Brain microvascular endothelial cell (primary cell): ENCODE data around the gene GLUL.
A peak's percentile ranks its signal among the peaks of the same experiment; 100 is the strongest.

Experiments
- DNase-seq: peaks from one replicate; pipeline ENCODE4 v3.0.0-alpha.2; 2020
- H3K27ac ChIP-seq: fragments of 250-450 bp; sonication (Bioruptor Pico); 2 replicates; pipeline ENCODE4 v1.5.1; 2020; ENCODE audit warnings: mild to moderate bottlenecking, moderate library complexity
- H3K27me3 ChIP-seq: fragments of 250-450 bp; sonication (Bioruptor Pico); replicated peaks from 2 replicates; pipeline ENCODE4 v1.5.1; 2020; ENCODE audit warnings: mild to moderate bottlenecking
- H3K36me3 ChIP-seq: fragments of 250-450 bp; sonication (Bioruptor Pico); replicated peaks from 2 replicates; pipeline ENCODE4 v1.5.1; 2020; ENCODE audit warnings: mild to moderate bottlenecking
- H3K4me3 ChIP-seq: 2 replicates; pipeline ENCODE4 v1.5.1; 2011; ENCODE audit warnings: low read depth, mild to moderate bottlenecking, control low read depth, low read length, moderate library complexity
- in situ Hi-C: cut with HindIII; loops from 2 replicates; pipeline ENCODE4 v1.10.0; 2017; ENCODE audit warnings: low sequenced_read_pairs, low pct_ligation_motif_present
- TF ChIP-seq, protein P1 (sequence below): IDR thresholded peaks from 2 replicates; pipeline ENCODE4 v1.5.1; 2011; ENCODE audit warnings: low read depth, mild to moderate bottlenecking, moderate library complexity, low read length, control low read depth, inconsistent platforms; ENCODE audit errors: missing control alignments

GLUL gene

DNA sequence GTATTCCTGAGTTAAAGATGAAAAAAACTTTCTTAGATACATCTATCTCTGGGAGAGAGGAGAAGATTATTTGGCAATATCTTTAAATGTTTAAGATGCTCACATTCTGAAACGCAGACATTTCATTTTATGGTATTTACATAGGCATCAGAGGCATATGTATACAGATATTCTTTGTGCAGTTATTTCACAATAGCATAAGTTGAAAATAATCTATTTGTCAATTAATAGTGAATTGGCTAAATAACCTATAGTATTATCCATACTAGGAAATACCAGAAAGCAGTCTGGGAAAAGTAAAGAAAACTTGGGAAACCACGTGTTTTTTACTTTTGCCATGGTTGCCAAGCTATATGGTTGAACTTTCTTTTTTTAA, 35.9 kb downstream of the GLUL start:
- H3K36me3 ChIP-seq = no peaks in the 10 kb centered on the region
- in situ Hi-C loops = no loop called here
- H3K4me3 ChIP-seq = no peak overlapping the region
- TF ChIP-seq, protein P1, sequence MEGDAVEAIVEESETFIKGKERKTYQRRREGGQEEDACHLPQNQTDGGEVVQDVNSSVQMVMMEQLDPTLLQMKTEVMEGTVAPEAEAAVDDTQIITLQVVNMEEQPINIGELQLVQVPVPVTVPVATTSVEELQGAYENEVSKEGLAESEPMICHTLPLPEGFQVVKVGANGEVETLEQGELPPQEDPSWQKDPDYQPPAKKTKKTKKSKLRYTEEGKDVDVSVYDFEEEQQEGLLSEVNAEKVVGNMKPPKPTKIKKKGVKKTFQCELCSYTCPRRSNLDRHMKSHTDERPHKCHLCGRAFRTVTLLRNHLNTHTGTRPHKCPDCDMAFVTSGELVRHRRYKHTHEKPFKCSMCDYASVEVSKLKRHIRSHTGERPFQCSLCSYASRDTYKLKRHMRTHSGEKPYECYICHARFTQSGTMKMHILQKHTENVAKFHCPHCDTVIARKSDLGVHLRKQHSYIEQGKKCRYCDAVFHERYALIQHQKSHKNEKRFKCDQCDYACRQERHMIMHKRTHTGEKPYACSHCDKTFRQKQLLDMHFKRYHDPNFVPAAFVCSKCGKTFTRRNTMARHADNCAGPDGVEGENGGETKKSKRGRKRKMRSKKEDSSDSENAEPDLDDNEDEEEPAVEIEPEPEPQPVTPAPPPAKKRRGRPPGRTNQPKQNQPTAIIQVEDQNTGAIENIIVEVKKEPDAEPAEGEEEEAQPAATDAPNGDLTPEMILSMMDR = no peak
- DNase-seq = no peak
- no peak overlapping the region for H3K27ac ChIP-seq
- H3K27me3 ChIP-seq = no peaks in the 10 kb centered on the region

DNA sequence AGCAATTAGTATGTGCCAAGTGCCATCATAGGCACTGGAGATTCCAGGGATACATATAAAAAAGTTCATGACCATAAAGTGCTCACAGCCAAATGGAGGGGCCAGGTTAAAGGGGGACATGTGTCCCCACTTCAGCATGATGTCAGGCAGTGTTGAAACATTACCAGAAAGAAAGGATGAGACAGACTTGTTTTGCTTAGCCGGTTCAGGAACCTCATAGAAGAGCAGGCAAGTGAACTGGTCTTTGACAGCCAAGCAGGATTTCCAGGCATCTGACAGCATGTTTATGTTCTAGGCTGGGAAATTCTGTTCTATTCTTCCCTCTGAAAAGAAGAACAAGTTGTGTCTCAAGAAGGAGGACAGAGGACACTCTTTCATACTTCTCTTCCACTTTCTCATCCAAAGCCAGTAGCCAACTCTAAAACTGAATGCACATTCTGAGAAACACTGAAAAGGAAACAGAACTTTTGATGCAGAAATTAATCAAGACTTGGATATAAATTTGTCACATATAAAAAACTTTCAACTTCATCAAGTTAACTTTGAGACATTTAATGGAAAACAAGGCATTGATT, 39.7 kb downstream of the GLUL start:
- in situ Hi-C loops = no loop called here
- no peak for DNase-seq
- TF ChIP-seq, protein P1 = no peak
- no peaks in the 10 kb centered on the region for H3K27me3 ChIP-seq
- no peak overlapping the region for H3K4me3 ChIP-seq
- no peak overlapping the region for H3K27ac ChIP-seq
- no peaks in the 10 kb centered on the region for H3K36me3 ChIP-seq

DNA sequence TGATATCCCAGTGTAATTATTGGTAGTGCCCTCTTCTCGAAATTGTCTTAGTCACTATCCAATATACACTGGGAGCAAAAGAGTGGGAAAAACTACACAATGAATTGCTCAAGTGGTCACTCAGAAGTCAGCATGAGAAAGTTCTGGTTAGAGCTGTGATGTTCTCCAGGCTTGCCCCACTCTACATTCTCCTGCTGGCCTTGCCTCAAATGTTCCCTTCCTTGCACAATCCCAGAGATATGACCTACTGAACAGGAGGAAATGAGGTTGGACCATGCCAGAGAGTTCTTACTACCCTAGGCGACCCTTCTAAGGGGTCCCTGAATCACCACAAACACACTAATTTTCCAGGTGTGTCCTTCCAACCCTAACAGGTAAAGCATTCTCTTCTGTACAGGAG, 40.8 kb downstream of the GLUL start:
- no peak for DNase-seq
- Histone ChIP-seq H3K27ac (no peak overlapping the region), H3K27me3 (no peaks in the 10 kb centered on the region), H3K4me3 (no peak overlapping the region), H3K36me3 (no peaks in the 10 kb centered on the region)
- TF ChIP-seq, protein P1 = no peak
- in situ Hi-C loops = no loop called here

DNA sequence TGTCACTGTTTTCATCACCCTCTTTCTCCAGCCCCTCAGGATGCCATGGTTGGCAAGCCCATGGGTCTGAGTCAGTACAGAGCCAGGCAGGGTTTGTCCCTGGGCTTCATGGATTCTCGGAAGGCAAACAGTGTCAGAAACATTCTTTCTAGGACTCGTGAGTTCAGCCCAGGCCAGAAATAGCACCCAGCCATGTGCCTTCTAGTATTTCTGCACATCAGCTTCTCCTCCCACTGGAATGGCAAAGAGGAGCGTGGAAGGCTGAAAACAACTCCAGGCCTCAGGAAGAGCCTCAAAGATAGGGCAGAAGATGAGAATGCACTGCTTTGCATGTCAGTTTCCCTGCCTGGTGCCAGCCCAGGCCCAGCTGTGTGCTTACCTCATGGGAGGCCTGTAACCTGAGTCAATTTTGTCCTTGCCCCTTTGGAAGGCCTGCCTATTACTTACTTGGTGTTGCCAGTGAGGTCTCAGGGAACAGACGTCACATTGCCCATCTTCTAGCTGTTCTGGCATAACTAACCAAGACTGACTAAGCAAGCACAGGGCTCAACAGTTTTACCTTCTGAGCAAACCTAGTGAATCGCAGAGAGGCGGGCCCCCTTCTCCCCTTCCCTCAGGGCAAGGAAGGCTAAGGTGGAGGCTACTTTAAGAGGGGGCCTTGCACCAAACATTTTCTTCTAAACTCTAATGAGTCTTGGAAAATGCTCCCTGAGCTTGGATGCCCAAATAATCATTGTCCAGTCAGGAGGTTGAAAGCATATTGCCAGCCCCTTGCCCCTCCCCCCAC, 42.4 kb downstream of the GLUL start:
- H3K27ac ChIP-seq = no peak overlapping the region
- no peaks in the 10 kb centered on the region for H3K27me3 ChIP-seq
- TF ChIP-seq, protein P1 = no peak
- in situ Hi-C loops = no loop called here
- H3K36me3 ChIP-seq = no peaks in the 10 kb centered on the region
- no peak overlapping the region for H3K4me3 ChIP-seq
- DNase-seq = peak; percentile 12

DNA sequence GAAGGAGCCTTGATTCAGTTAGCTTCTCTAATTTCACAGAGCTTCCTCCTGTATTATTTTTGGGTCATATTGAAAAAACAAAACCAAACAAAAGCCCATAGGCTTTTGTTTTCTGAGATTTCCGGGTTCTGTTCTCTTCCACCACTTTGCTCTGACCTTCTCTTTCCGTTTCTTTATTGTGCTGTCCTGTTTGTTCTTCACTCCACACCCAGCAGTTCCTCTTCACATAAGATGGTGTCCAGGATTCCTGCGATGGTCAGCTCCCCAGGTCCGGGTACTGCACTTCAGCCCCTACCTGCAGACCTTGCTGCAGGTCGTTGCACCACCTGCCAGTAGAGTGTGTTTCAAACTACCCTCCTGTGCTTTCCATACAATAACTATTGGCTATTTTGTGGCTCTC, 44.6 kb downstream of the GLUL start:
- no peak overlapping the region for H3K4me3 ChIP-seq
- no peaks in the 10 kb centered on the region for H3K36me3 ChIP-seq
- DNase-seq = no peak
- TF ChIP-seq, protein P1 = no peak
- H3K27ac ChIP-seq = no peak overlapping the region
- in situ Hi-C loops = no loop called here
- no peaks in the 10 kb centered on the region for H3K27me3 ChIP-seq
